H1 (cell line): ENCODE data around the gene SUPT7L. TPM values are rescaled to one million over a fixed set of nuclear protein-coding genes. Genes with fewer than 3 reads are reported as not detected.

Experiments used
- CTCF ChIA-PET: fragments of 300-600 bp; sonication (Branson Sonifier 250); formaldehyde crosslinking; loops from one replicate; lab custom pipeline; 2021; ENCODE audit not compliant: partially characterized antibody; lab: Charles Lee
- POLR2A ChIA-PET: fragments of 300-600 bp; sonication (Branson Sonifier 250); formaldehyde crosslinking; loops from one replicate; lab custom pipeline; 2021; ENCODE audit warnings: inconsistent platforms; ENCODE audit not compliant: partially characterized antibody; lab: Charles Lee
- DNase-seq, 2 experiments: peaks; one replicate each; pipeline versions ENCODE4 v3.0.0 to v3.0.0-alpha.2; 2010 to 2022; ENCODE audit warnings: low spot score in 2 of 2, low read depth in 1 of 2, mixed read lengths in 1 of 2
- FAIRE-seq: peaks from 2 replicates; lab custom pipeline; 2011; peaks lifted over from hg19 to GRCh38; lab: Jason Lieb, UNC
- H2AFZ ChIP-seq: 2 replicates; pipeline ENCODE4 v1.8.1; 2012; ENCODE audit warnings: low read length, inconsistent platforms
- H2AK5ac ChIP-seq: 2 replicates; pipeline ENCODE4 v1.6.1; 2013; ENCODE audit warnings: low read depth, low read length
- H2BK120ac ChIP-seq: replicated peaks from 2 replicates; pipeline ENCODE3; 2013; ENCODE audit warnings: low read depth, low read length, inconsistent platforms
- H2BK12ac ChIP-seq: 2 replicates; pipeline ENCODE4 v1.6.1; 2013; ENCODE audit warnings: low read depth, low read length
- H2BK15ac ChIP-seq: 2 replicates; pipeline ENCODE4 v1.6.1; 2013; ENCODE audit warnings: low read length
- H2BK20ac ChIP-seq: 2 replicates; pipeline ENCODE4 v1.6.1; 2013; ENCODE audit warnings: low read length
- H2BK5ac ChIP-seq: 2 replicates; pipeline ENCODE4 v1.6.1; 2013; ENCODE audit warnings: low read depth, low read length
- H3K14ac ChIP-seq: 2 replicates; pipeline ENCODE4 v1.6.1; 2013; ENCODE audit warnings: inconsistent platforms; ENCODE audit not compliant: insufficient read length
- H3K18ac ChIP-seq: 2 replicates; pipeline ENCODE4 v1.6.1; 2013; ENCODE audit warnings: low read length; ENCODE audit errors: extremely low read depth
- H3K23ac ChIP-seq: 2 replicates; pipeline ENCODE4 v1.6.1; 2013; ENCODE audit warnings: inconsistent platforms; ENCODE audit not compliant: insufficient read length
- H3K23me2 ChIP-seq: 2 replicates; pipeline ENCODE4 v1.6.1; 2013; ENCODE audit warnings: low read depth, low read length
- H3K27ac ChIP-seq: 2 replicates; pipeline ENCODE4 v1.6.1; 2011; ENCODE audit warnings: low read depth, low read length, inconsistent platforms
- H3K27me3 ChIP-seq, 4 experiments: replicated peaks in 1 of 4; 1 replicate in 1 of 4; 2 replicates in 3 of 4; pipeline versions ENCODE4 v1.6.1 to v1.8.1; 2011 to 2013; ENCODE audit warnings: low read length in 3 of 4, mild to moderate bottlenecking in 3 of 4, inconsistent platforms in 2 of 4, mixed read lengths in 2 of 4, moderate library complexity in 1 of 4; ENCODE audit not compliant: control insufficient read depth in 3 of 4, insufficient read depth in 3 of 4; ENCODE audit errors: extremely low read depth in 1 of 4
- H3K36me3 ChIP-seq, 4 experiments: 2 replicates each; pipeline versions ENCODE4 v1.6.1 to v1.8.1; 2011 to 2013; ENCODE audit warnings: mild to moderate bottlenecking in 4 of 4, low read length in 3 of 4, moderate library complexity in 2 of 4, control low read depth in 1 of 4, inconsistent platforms in 1 of 4; ENCODE audit not compliant: insufficient read depth in 4 of 4, control insufficient read depth in 2 of 4
- H3K4ac ChIP-seq: replicated peaks from 2 replicates; pipeline ENCODE3; 2013; ENCODE audit warnings: low read length, low read depth, mixed read lengths, inconsistent platforms; ENCODE audit not compliant: insufficient read length
- H3K4me1 ChIP-seq, 4 experiments: replicated peaks in 1 of 4; 1 replicate in 1 of 4; 2 replicates in 3 of 4; pipeline versions ENCODE4 v1.6.1 to v1.8.1; 2011 to 2013; ENCODE audit warnings: low read length in 3 of 4, inconsistent platforms in 2 of 4, mixed read lengths in 1 of 4; ENCODE audit not compliant: insufficient read depth in 4 of 4, control insufficient read depth in 3 of 4
- H3K4me2 ChIP-seq, 2 experiments: 2 replicates each; pipeline versions ENCODE4 v1.6.1 to v1.8.1; 2011 to 2013; ENCODE audit warnings: low read depth in 2 of 2, low read length in 2 of 2, control low read depth in 1 of 2, inconsistent platforms in 1 of 2, mild to moderate bottlenecking in 1 of 2; ENCODE audit not compliant: insufficient read depth in 1 of 2
- H3K4me3 ChIP-seq, 4 experiments: fragments of 200-600, 300-600 bp in 1 of 4; sonication (generic), shearing (Covaris generic), sonication (Bioruptor Twin) in 1 of 4; 2 replicates each; pipeline versions ENCODE4 v1.5.1 to v1.8.1; 2011 to 2016; ENCODE audit warnings: low read length in 4 of 4, low read depth in 3 of 4, control low read depth in 2 of 4, inconsistent platforms in 2 of 4, mild to moderate bottlenecking in 2 of 4, mixed read lengths in 1 of 4, moderate library complexity in 1 of 4; ENCODE audit not compliant: insufficient read depth in 2 of 4; ENCODE audit errors: extremely low read depth in 1 of 4
- H3K56ac ChIP-seq: replicated peaks from 2 replicates; pipeline ENCODE3; 2013; ENCODE audit warnings: low read depth, mild to moderate bottlenecking, mixed read lengths, low read length, inconsistent platforms; ENCODE audit not compliant: insufficient read length
- H3K79me1 ChIP-seq: 2 replicates; pipeline ENCODE4 v1.6.1; 2013; ENCODE audit warnings: low read depth, low read length, control low read depth
- H3K79me2 ChIP-seq, 2 experiments: 2 replicates each; pipeline versions ENCODE4 v1.6.1 to v1.8.1; 2012 to 2013; ENCODE audit warnings: low read length in 2 of 2, mild to moderate bottlenecking in 2 of 2, inconsistent platforms in 1 of 2; ENCODE audit not compliant: insufficient read depth in 2 of 2, control insufficient read depth in 1 of 2
- H3K9ac ChIP-seq, 4 experiments: replicated peaks in 1 of 4; 1 replicate in 1 of 4; 2 replicates in 3 of 4; pipeline versions ENCODE4 v1.6.1 to v1.8.1; 2011 to 2013; ENCODE audit warnings: low read depth in 3 of 4, low read length in 3 of 4, control low read depth in 2 of 4, mild to moderate bottlenecking in 2 of 4, moderate library complexity in 2 of 4, inconsistent platforms in 1 of 4; ENCODE audit errors: extremely low read depth in 1 of 4
- H3K9me3 ChIP-seq, 2 experiments: 2 replicates each; pipeline versions ENCODE4 v1.6.1 to v1.8.1; 2012 to 2013; ENCODE audit warnings: mild to moderate bottlenecking in 2 of 2, moderate library complexity in 2 of 2, control low read depth in 1 of 2, inconsistent platforms in 1 of 2, low read depth in 1 of 2, low read length in 1 of 2, mixed read lengths in 1 of 2; ENCODE audit not compliant: insufficient read depth in 2 of 2
- H4K20me1 ChIP-seq, 2 experiments: replicated peaks in 1 of 2; 2 replicates each; pipeline versions ENCODE3 to v1.8.1; 2011 to 2013; ENCODE audit warnings: inconsistent platforms in 2 of 2, low read length in 2 of 2, mild to moderate bottlenecking in 1 of 2; ENCODE audit not compliant: insufficient read depth in 2 of 2, control insufficient read depth in 1 of 2
- H4K5ac ChIP-seq: 2 replicates; pipeline ENCODE4 v1.6.1; 2013; ENCODE audit warnings: low read length, low read depth, mixed read lengths, inconsistent platforms; ENCODE audit not compliant: insufficient read length
- H4K8ac ChIP-seq: 2 replicates; pipeline ENCODE4 v1.8.0; 2013; ENCODE audit warnings: mild to moderate bottlenecking, moderate library complexity, low read length, inconsistent platforms; ENCODE audit not compliant: insufficient read depth; ENCODE audit errors: extremely low read depth
- H4K91ac ChIP-seq: replicated peaks from 2 replicates; pipeline ENCODE3; 2013; ENCODE audit warnings: low read length, mixed read lengths, inconsistent platforms; ENCODE audit not compliant: insufficient read length
- BCL11A ChIP-seq, 2 experiments: IDR thresholded peaks; one replicate each; pipeline ENCODE4 v1.6.1; 2011; ENCODE audit warnings: low read depth in 2 of 2, low read length in 2 of 2, mild to moderate bottlenecking in 2 of 2
- BRCA1 ChIP-seq: IDR thresholded peaks from 2 replicates; pipeline ENCODE4 v1.6.1; 2012; ENCODE audit warnings: low read depth, low read length, improper control_type of control experiment
- CBX5 ChIP-seq: fragments of 300-800, 300-1000 bp; sonication (generic); IDR thresholded peaks from 2 replicates; pipeline ENCODE4 v1.7.1; 2016; ENCODE audit warnings: antibody characterized with exemption, low read length, low read depth
- CBX8 ChIP-seq: fragments of 300-800, 300-1000 bp; sonication (generic); IDR thresholded peaks from 2 replicates; pipeline ENCODE4 v1.7.1; 2016; ENCODE audit warnings: low read depth, low read length, borderline replicate concordance
- CHD1 ChIP-seq: IDR thresholded peaks from 2 replicates; pipeline ENCODE4 v1.6.1; 2012; ENCODE audit warnings: low read depth, low read length, improper control_type of control experiment
- GTF2F1 ChIP-seq: IDR thresholded peaks from 2 replicates; pipeline ENCODE4 v1.6.1; 2012; ENCODE audit warnings: low read depth, low read length, improper control_type of control experiment, borderline replicate concordance
- POLR2AphosphoS5 ChIP-seq: IDR thresholded peaks from 2 replicates; pipeline ENCODE4 v1.6.1; 2011; ENCODE audit warnings: low read depth, low read length
- RAD21 ChIP-seq, 2 experiments: IDR thresholded peaks in 1 of 2; conservative IDR thresholded peaks in 1 of 2; 2 replicates each; pipeline ENCODE4 v1.6.1; 2011; ENCODE audit warnings: low read depth in 2 of 2, low read length in 2 of 2, improper control_type of control experiment in 1 of 2, inconsistent platforms in 1 of 2, mild to moderate bottlenecking in 1 of 2, moderate library complexity in 1 of 2
- RXRA ChIP-seq: IDR thresholded peaks from 2 replicates; pipeline ENCODE4 v1.6.1; 2011; ENCODE audit warnings: low read depth, mild to moderate bottlenecking, low read length, moderate library complexity; ENCODE audit not compliant: insufficient read depth
- SAP30 ChIP-seq: fragments of 300-600 bp; sonication (generic); IDR thresholded peaks from 2 replicates; pipeline ENCODE4 v1.7.1; 2012; ENCODE audit warnings: low read length, moderate library complexity, mild to moderate bottlenecking, inconsistent platforms; ENCODE audit not compliant: insufficient read depth, insufficient replicate concordance
- TEAD4 ChIP-seq: IDR thresholded peaks from 2 replicates; pipeline ENCODE4 v1.6.1; 2012; ENCODE audit warnings: low read depth, low read length, inconsistent platforms, mixed read lengths
- WGBS, 2 experiments: shearing (Covaris generic) in 1 of 2; methylation state at CpG; one replicate each; pipeline versions ENCODE4 v1.1.6 to v1.1.7; 2013 to 2015; ENCODE audit warnings: low lambda C conversion rate in 2 of 2, mixed read lengths in 2 of 2, inconsistent platforms in 1 of 2, low coverage in 1 of 2, missing lambda C conversion rate in 1 of 2; ENCODE audit not compliant: insufficient replicate concordance in 2 of 2, insufficient coverage in 1 of 2, insufficient read length in 1 of 2; ENCODE audit errors: extremely low coverage in 1 of 2, missing lambda C conversion rate in 1 of 2; 5-methylcytosine and 5-hydroxymethylcytosine counted together
- polyA plus RNA-seq, 7 experiments: library from polyadenylated mRNA; depleted of rRNA in 3 of 7; stranded (reverse) in 5 of 7; unstranded in 2 of 7; fragments of >200 nt in 5 of 7; fragments of 200-250 nt in 2 of 7; gene quantifications; 1 replicate in 5 of 7; 2 replicates in 1 of 7; 4 replicates in 1 of 7; pipeline versions ENCODE4 v1.2.1 to v1.2.3, GENCODE V29; 2011 to 2013; ENCODE audit warnings: missing spikeins in 2 of 7, mixed read lengths in 2 of 7
- total RNA-seq: library from RNA; stranded (reverse); fragmentation: NEBNext Ultra II Directional; extraction: Animal tissue kit (Norgen Biotek cat#: 25700); gene quantifications from 2 replicates; pipeline ENCODE4 v1.2.1, GENCODE V29; 2021
- TF ChIP-seq, protein P1 (sequence below): IDR thresholded peaks from 2 replicates; pipeline ENCODE4 v1.6.1; 2012; ENCODE audit warnings: inconsistent platforms

SUPT7L gene
- total and polyA plus RNA-seq, 2 of the 8 experiments (the other 6 are each of a cell fraction or from before 2014, with no cell fraction given): 22.2 to 26.6 TPM

DNA sequence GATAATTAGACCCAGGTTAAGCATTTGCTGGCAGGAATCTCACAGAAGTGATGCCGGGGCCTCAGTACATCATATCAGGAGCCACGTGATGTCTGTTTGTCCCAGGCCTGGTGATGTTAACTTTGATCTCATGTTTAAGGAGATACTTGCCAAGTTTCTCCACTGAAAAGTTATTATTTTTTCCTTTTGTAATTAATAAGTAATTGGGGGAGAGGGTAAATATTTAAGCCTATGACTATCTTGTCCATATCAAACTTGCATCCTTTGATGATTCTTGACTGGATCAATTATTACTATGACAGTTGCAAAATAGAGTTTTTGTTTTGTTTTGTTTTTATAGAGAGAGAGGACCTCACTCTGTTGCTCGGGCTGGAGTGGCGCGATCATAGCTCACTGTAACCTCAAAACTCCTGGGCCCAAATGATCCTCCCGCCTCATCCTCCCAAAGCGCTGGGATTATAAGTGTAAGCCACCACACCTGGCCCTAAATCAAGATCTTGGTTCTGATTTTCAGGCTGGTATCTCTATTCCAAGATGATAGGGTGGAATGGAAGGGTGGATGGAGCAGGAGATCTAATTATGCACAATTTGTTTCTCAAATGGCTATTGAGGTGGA lies 46.7 kb upstream of the SUPT7L start:
- Histone ChIP-seq H3K4ac (no peak overlapping the region), H3K4me2 (no peak overlapping the region), H2BK12ac (no peak overlapping the region), H3K4me1 (peaks cover 0 to 7% (median 2%) of the 10 kb centered on the region in 4 experiments; a peak in 5 of 7 replicates), H3K36me3 (no peaks in the 10 kb centered on the region; a peak in 1 of 8 replicates), H2BK120ac (no peak overlapping the region), H3K14ac (no peak overlapping the region), H2AFZ (no peak overlapping the region), H4K8ac (no peak overlapping the region), H2AK5ac (no peak overlapping the region), H3K23ac (no peak overlapping the region), H4K5ac (no peak overlapping the region), H3K9ac (no peak overlapping the region), H3K56ac (no peak overlapping the region), H3K79me1 (no peaks in the 10 kb centered on the region), H4K91ac (no peak overlapping the region), H3K27me3 (no peaks in the 10 kb centered on the region), H2BK5ac (no peak overlapping the region), H3K23me2 (peaks cover under 1% of the 10 kb centered on the region; the same call in 1 of the 2 replicates), H2BK15ac (no peak overlapping the region), H3K9me3 (no peaks in the 10 kb centered on the region), H3K18ac (no peak overlapping the region), H2BK20ac (no peak overlapping the region), H4K20me1 (no peaks in the 10 kb centered on the region), H3K4me3 (no peak overlapping the region), H3K79me2 (no peaks in the 10 kb centered on the region), H3K27ac (no peak overlapping the region)
- TF ChIP-seq RXRA: no peak
- no peak for TF ChIP-seq CBX8
- TF ChIP-seq BCL11A (IDR thresholded peaks at IDR 0.05; ENCODE audit: low read depth in 2 of 2, low read length in 2 of 2): no peak
- TF ChIP-seq GTF2F1: no peak
- TF ChIP-seq CHD1: no peak
- no peak for TF ChIP-seq TEAD4
- TF ChIP-seq, protein P1, sequence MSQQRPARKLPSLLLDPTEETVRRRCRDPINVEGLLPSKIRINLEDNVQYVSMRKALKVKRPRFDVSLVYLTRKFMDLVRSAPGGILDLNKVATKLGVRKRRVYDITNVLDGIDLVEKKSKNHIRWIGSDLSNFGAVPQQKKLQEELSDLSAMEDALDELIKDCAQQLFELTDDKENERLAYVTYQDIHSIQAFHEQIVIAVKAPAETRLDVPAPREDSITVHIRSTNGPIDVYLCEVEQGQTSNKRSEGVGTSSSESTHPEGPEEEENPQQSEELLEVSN: no peak
- no peak for TF ChIP-seq SAP30
- no peak for TF ChIP-seq RAD21 (IDR thresholded peaks at IDR 0.05 in 1 of 2, conservative IDR thresholded peaks at IDR 0.05 in 1 of 2; ENCODE audit: low read depth in 2 of 2, low read length in 2 of 2)
- TF ChIP-seq BRCA1: no peak
- no peak for TF ChIP-seq POLR2AphosphoS5
- no peak for TF ChIP-seq CBX5
- DNase-seq (no peak), FAIRE-seq (no peak)
- 93% methylated on average over 7 of the region's 7 CpGs; no CpG with 5 or more reads in 1 of the 2 experiments for WGBS, 2 experiments
- CTCF ChIA-PET: interaction anchor here (0.6 to 1.2 kb wide), 5 partner anchors 13 to 97 kb away, joined by 3 to 4 read pairs (median 3); no protein-coding TSS in a partner anchor
- POLR2A ChIA-PET: no interaction called here
